Panc1 (cell line): ENCODE measurements around the gene STXBP5. TPM values are rescaled to one million over a fixed set of nuclear protein-coding genes. Genes with fewer than 3 reads are reported as not detected.

Source experiments
- ATAC-seq: fragments of 200-7000 bp; cut with Tn5 transposase; 2 replicates; pipeline ENCODE4 v1.9.1; 2020; ENCODE audit warnings: mild to moderate bottlenecking, moderate library complexity
- BruUV-seq: library from RNA; stranded (reverse); fragments of 400-500 nt; replicated peaks from 2 replicates; lab custom pipeline; 2021; lab: Mats Ljungman, UMichigan
- CTCF ChIA-PET: fragments of 300-600 bp; sonication (Branson Sonifier 250); formaldehyde crosslinking; loops from one replicate; lab custom pipeline; 2022; ENCODE audit warnings: antibody characterized with exemption; lab: Charles Lee
- POLR2A ChIA-PET: fragments of 300-600 bp; sonication (Branson Sonifier 250); formaldehyde crosslinking; loops from one replicate; lab custom pipeline; 2022; ENCODE audit warnings: antibody characterized with exemption; lab: Charles Lee
- DNase-seq: peaks from one replicate; pipeline ENCODE4 v3.0.0-alpha.2; 2010; ENCODE audit warnings: low read depth, low spot score
- H3K27ac ChIP-seq: 2 replicates; pipeline ENCODE4 v1.5.1; 2011; ENCODE audit warnings: mild to moderate bottlenecking, low read length, inconsistent platforms
- H3K27me3 ChIP-seq: fragments of 200-500 bp; sonication (Bioruptor generic); 2 replicates; pipeline ENCODE4 v1.6.0; 2014; ENCODE audit warnings: low read length, inconsistent platforms; ENCODE audit not compliant: control insufficient read depth, insufficient read depth
- H3K36me3 ChIP-seq: fragments of 200-500 bp; sonication (Bioruptor generic); 2 replicates; pipeline ENCODE4 v1.5.1; 2014; ENCODE audit warnings: inconsistent platforms, mild to moderate bottlenecking, low read length, moderate library complexity; ENCODE audit not compliant: control insufficient read depth, insufficient read depth
- H3K4me1 ChIP-seq: 2 replicates; pipeline ENCODE4 v1.5.1; 2011; ENCODE audit warnings: inconsistent platforms, mild to moderate bottlenecking, low read length, moderate library complexity; ENCODE audit not compliant: control insufficient read depth, insufficient read depth
- H3K4me3 ChIP-seq, 2 experiments: 2 replicates each; pipeline ENCODE4 v1.5.1; 2011 to 2012; ENCODE audit warnings: low read depth in 2 of 2, low read length in 2 of 2, mild to moderate bottlenecking in 2 of 2, inconsistent platforms in 1 of 2, moderate library complexity in 1 of 2
- H3K9me3 ChIP-seq: fragments of 200-500 bp; sonication (Bioruptor generic); 2 replicates; pipeline ENCODE4 v1.5.1; 2014; ENCODE audit warnings: low read depth, mild to moderate bottlenecking, inconsistent platforms, low read length, moderate library complexity; ENCODE audit not compliant: control insufficient read depth, insufficient read depth
- POLR2AphosphoS5 ChIP-seq: IDR thresholded peaks from 2 replicates; pipeline ENCODE4 v1.6.1; 2012; ENCODE audit warnings: mild to moderate bottlenecking, low read depth, low read length, moderate library complexity
- SIN3A ChIP-seq: IDR thresholded peaks from 2 replicates; pipeline ENCODE4 v1.6.1; 2012; ENCODE audit warnings: low read depth, mild to moderate bottlenecking, low read length, moderate library complexity, borderline replicate concordance; ENCODE audit not compliant: insufficient read depth
- TCF7L2 ChIP-seq: IDR thresholded peaks from 2 replicates; pipeline ENCODE4 v1.6.1; 2011; ENCODE audit warnings: mild to moderate bottlenecking, low read depth, low read length, inconsistent platforms
- in situ Hi-C: cut with HindIII; loops from 2 replicates; pipeline ENCODE4 v1.10.0; 2016; ENCODE audit warnings: low sequenced_read_pairs, low pct_unique_long_range_greater_than_20kb
- intact Hi-C: fragments of 100-400 bp; cut with micrococcal nuclease; formaldehyde crosslinking; loops from one replicate; pipeline ENCODE4 v1.10.0; 2022; ENCODE audit not compliant: unreplicated experiment
- total RNA-seq: library from RNA; stranded (reverse); gene quantifications from one replicate; pipeline ENCODE4 v1.2.1, GENCODE V29; 2021; ENCODE audit not compliant: unreplicated experiment
- TF ChIP-seq, protein P1 (sequence below), 2 experiments: IDR thresholded peaks; 2 replicates each; pipeline ENCODE4 v1.6.1; 2011 to 2012; ENCODE audit warnings: low read depth in 2 of 2, control low read depth in 1 of 2, low read length in 1 of 2, mild to moderate bottlenecking in 1 of 2, moderate library complexity in 1 of 2; ENCODE audit not compliant: insufficient read depth in 1 of 2
- TF ChIP-seq, protein P2 (sequence below): fragments of 450-650 bp; IDR thresholded peaks from 2 replicates; pipeline ENCODE4 v1.5.1; 2017; ENCODE audit warnings: mild to moderate bottlenecking

Gene STXBP5
- total RNA-seq, 1 experiment from 2014 or later, result 77.8 TPM

DNA sequence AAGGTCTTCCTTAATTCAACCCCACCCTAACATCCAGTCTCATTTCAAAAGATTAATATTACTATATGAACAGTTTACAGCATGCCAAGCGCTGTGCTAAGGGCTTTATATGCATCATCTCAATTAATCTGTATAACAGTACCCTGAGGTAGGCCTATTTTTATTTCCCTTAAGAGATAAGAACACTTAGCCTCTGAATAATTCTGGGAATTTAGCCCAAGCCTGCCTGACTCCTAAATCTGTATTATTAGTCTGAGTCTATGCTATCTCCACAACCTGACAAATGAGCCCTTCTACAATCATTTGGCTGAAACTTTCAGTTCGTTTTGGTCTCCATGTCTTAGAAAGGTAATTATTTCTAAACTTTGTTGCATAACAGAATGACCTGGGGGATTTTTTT lies 226.6 kb downstream of the STXBP5 start:
- Histone ChIP-seq H3K4me3 (no peak overlapping the region), H3K9me3 (no peaks in the 10 kb centered on the region), H3K4me1 (no peaks in the 10 kb centered on the region), H3K36me3 (no peaks in the 10 kb centered on the region), H3K27me3 (peaks cover 2% of the 10 kb centered on the region; the same call in 1 of the 2 replicates), H3K27ac (no peak overlapping the region)
- no TSS peak for BruUV-seq
- no peak for ATAC-seq
- intact Hi-C loops (no loop called here), in situ Hi-C loops (no loop called here)
- POLR2A ChIA-PET, result no interaction called here
- CTCF ChIA-PET, result no interaction called here
- TF ChIP-seq SIN3A (no peak), TCF7L2 (no peak), POLR2AphosphoS5 (no peak)
- TF ChIP-seq, protein P1, sequence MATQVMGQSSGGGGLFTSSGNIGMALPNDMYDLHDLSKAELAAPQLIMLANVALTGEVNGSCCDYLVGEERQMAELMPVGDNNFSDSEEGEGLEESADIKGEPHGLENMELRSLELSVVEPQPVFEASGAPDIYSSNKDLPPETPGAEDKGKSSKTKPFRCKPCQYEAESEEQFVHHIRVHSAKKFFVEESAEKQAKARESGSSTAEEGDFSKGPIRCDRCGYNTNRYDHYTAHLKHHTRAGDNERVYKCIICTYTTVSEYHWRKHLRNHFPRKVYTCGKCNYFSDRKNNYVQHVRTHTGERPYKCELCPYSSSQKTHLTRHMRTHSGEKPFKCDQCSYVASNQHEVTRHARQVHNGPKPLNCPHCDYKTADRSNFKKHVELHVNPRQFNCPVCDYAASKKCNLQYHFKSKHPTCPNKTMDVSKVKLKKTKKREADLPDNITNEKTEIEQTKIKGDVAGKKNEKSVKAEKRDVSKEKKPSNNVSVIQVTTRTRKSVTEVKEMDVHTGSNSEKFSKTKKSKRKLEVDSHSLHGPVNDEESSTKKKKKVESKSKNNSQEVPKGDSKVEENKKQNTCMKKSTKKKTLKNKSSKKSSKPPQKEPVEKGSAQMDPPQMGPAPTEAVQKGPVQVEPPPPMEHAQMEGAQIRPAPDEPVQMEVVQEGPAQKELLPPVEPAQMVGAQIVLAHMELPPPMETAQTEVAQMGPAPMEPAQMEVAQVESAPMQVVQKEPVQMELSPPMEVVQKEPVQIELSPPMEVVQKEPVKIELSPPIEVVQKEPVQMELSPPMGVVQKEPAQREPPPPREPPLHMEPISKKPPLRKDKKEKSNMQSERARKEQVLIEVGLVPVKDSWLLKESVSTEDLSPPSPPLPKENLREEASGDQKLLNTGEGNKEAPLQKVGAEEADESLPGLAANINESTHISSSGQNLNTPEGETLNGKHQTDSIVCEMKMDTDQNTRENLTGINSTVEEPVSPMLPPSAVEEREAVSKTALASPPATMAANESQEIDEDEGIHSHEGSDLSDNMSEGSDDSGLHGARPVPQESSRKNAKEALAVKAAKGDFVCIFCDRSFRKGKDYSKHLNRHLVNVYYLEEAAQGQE (IDR thresholded peaks at IDR 0.05; ENCODE audit: insufficient read depth in 1 of 2, low read depth in 2 of 2, low read length in 1 of 2), result no peak
- TF ChIP-seq, protein P2, sequence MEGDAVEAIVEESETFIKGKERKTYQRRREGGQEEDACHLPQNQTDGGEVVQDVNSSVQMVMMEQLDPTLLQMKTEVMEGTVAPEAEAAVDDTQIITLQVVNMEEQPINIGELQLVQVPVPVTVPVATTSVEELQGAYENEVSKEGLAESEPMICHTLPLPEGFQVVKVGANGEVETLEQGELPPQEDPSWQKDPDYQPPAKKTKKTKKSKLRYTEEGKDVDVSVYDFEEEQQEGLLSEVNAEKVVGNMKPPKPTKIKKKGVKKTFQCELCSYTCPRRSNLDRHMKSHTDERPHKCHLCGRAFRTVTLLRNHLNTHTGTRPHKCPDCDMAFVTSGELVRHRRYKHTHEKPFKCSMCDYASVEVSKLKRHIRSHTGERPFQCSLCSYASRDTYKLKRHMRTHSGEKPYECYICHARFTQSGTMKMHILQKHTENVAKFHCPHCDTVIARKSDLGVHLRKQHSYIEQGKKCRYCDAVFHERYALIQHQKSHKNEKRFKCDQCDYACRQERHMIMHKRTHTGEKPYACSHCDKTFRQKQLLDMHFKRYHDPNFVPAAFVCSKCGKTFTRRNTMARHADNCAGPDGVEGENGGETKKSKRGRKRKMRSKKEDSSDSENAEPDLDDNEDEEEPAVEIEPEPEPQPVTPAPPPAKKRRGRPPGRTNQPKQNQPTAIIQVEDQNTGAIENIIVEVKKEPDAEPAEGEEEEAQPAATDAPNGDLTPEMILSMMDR, result no peak
- DNase-seq, result no peak

DNA sequence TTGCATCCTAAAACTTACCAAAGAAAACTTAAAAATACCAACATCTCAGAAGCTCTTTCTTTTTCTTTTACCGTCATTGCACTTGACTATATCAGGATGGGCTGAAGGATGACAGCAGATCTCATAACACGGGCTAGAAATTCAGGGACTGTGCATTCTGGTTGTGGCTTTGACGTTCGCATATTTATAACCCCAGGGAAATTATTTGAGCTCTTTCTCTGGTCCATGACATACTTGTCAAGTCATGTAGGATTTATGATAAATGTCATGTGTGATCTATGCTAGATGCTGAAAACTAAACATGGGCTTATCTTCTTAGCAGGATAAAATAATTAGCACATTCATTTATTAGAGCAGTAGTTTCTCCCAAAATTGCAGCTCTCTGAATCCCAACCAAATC lies 229.9 kb downstream of the STXBP5 start:
- H3K36me3 ChIP-seq, result no peaks in the 10 kb centered on the region
- H3K4me1 ChIP-seq, result no peaks in the 10 kb centered on the region
- ChIA-PET CTCF (no interaction called here), POLR2A (no interaction called here)
- ATAC-seq (no peak), DNase-seq (no peak)
- H3K27me3 ChIP-seq, result peaks cover 4% of the 10 kb centered on the region; the same call in 1 of the 2 replicates
- TF ChIP-seq, protein P1 (IDR thresholded peaks at IDR 0.05; ENCODE audit: insufficient read depth in 1 of 2, low read depth in 2 of 2, low read length in 1 of 2), result no peak
- TF ChIP-seq TCF7L2, result no peak
- TF ChIP-seq SIN3A, result no peak
- no peak for TF ChIP-seq POLR2AphosphoS5
- TF ChIP-seq, protein P2, result no peak
- no TSS peak for BruUV-seq
- H3K9me3 ChIP-seq, result no peaks in the 10 kb centered on the region
- no peak overlapping the region for H3K4me3 ChIP-seq
- intact Hi-C loops, result no loop called here
- in situ Hi-C loops, result no loop called here
- H3K27ac ChIP-seq, result no peak overlapping the region
